Limb (tissue), 2 donors: ENCODE results near the gene RAD51B.

Experiments used
- DNase-seq, 2 donors: peaks; one replicate each; pipeline ENCODE4 v3.0.0-alpha.2; 2016; ENCODE audit errors: extremely low spot score in 2 of 2

The RAD51B gene

DNA sequence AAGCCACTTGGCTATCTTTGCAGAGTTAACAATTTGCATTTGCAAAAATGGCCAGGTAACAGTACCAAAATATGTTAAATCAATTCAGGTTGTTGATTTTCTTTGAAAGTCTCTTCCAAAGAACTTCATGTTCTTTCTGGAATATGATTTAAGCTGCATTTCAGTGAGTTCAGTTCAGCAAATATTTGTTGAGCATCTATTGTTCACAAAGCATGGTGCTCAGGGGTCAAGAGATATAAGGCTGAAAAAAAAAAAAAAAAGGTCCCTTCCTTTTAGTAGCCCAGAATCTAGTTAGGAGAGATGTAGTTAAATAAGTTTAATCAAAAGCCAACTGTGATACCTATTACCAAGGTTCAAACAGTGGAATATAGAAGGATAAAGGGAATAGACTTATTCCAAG lies 656.2 kb downstream of the RAD51B start:
- no peak for DNase-seq

DNA sequence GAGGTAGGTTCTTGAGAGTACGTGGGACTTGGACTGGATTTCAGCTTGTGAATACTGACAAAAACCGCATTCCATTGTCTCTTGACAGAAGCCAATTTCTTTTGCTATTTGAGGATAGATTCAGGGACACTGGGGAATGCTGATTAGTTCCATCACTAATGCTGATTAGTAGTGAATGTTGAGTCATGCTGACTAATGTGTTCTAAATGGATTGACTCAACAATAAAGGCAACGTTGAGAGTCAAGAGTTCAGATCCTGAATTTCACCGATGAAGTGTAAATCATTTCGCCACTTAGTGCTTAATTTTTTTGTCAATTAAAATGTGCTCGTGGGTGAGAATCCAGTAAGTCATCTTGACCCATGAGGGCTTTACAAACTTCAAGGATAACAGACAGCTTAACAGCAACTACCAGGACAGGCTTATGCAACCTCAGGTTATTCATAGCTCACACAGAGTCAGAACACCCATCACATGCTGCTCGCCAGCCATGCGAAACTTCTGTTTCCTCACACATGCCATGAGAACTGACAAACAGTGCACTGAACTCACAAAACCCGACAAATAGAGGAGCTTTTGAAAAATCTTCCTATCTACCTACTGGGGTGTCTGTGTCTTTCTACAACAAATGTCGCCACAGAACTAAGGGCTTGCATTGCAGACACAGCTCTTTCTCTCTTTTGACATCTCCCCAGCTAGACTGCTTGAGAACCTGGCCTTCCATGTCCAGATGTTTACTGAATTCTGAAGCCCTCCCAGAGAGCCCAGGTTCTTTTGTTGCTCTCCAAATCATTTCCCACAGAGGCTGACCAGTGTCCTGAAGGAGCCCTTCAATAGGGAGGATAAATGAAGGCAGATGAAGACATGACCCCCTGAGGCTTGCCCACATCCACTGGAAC lies 656.9 kb downstream of the RAD51B start:
- no peak for DNase-seq

DNA sequence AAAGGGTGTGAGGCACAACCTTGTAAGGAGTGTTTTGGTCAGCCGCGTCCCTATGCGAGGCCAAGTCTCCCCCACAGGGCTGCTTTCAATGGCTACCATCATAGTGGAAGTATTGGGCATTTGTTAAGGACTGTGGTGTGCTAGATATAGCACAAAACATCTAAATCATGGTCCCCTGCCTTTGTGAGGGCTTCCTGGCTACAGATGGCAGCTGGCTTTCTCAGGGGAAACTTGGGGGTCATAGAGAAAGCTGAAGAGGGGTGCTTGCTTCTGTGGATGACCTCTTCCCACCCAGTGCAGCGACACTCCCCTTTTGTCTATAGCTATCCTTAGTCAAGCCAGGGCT lies 657.5 kb downstream of the RAD51B start:
- no peak for DNase-seq

DNA sequence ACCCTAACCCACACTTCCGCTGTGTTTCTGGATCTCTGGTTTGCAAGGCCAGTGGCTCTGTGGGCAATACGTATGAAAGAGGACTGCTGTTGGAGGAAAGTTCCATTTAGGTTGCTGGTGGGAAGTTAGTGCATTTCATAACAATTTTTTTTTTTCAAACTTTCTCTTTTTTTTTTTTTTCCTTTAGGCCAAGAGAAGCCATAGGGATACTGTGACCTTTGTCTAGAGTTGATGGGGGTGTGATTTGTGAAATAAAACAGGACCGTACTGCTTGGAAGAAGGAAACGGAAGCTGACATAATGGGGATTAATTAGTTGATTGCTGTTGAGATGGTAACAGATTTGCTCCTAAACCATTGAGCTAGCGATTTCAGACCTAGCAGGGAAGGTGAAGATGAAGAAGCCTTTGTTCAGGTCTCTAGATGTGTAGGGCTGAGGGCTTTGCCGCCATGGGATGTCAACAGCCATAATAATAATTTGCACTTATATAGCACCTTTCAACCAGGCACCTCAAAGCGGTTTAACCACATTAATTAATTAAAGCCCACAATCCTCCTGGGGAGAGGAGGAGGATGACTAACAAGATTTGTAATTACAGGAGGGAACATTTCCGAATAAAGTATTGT lies 658.0 kb downstream of the RAD51B start:
- no peak for DNase-seq

DNA sequence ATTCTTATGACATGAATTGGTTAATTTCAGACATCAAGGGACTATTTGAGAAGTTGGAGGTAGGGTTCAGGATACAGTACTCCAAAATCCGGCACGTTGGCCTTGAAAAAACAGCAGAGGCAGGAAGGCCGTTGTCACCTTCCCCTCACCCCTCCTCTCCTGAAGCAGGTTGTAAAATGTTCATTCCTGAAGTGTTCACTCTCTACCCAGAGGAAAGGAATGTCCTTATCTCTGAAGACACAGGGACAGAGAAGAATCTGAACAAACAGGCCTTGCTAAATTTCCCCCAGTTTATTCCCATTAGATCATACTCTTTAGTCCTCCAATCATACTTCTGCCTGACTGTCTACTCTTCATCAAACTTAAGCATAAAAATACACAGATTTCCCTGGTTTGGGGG lies 659.7 kb downstream of the RAD51B start:
- no peak for DNase-seq

DNA sequence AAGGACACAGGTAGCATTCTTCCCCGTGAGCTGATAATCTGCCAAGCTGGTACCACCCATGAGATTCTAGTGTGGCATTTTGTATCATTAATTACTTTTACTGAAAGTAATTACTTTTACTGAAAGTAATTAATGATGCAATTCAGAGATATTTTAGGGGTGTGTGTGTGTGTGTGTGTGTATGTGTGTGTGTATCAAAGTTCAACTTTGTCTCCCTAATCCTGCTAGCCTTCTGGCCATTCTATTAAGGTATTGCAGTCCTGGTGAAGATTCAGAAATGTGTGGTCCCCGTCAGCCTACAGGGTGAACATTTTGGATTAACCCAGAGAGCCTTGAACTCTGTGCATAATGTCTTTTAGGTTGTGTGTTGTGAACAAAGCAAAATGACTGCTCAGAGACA lies 662.4 kb downstream of the RAD51B start:
- no peak for DNase-seq

DNA sequence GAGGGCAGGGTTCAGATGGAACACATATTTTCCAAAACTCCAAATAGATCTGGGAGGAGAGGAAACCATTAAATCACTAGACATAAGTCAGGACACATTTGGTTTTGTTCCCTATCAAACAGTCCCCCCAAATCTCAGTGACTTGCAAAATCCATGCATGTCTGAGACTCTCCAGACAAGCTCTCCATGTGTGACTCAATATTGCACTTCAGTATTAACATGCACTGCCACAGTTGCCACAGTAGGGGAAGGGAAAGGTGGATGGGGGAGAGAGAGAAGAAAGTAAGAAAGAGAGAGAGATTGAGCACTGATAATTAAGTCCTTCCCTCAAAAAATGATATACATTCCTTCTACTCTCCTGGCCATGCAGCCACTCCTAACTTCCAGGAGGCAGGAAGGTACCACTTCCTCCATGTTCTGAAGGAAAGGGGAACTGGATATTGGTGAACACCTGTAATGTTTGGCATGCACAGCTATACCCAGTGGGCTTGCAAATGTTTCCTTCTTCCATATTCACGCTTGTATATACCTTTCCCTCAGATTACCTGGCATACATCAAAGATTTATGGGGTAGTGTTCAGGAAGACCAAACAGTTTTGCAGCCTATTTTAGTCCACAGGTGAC lies 663.3 kb downstream of the RAD51B start:
- DNase-seq, result no peak

DNA sequence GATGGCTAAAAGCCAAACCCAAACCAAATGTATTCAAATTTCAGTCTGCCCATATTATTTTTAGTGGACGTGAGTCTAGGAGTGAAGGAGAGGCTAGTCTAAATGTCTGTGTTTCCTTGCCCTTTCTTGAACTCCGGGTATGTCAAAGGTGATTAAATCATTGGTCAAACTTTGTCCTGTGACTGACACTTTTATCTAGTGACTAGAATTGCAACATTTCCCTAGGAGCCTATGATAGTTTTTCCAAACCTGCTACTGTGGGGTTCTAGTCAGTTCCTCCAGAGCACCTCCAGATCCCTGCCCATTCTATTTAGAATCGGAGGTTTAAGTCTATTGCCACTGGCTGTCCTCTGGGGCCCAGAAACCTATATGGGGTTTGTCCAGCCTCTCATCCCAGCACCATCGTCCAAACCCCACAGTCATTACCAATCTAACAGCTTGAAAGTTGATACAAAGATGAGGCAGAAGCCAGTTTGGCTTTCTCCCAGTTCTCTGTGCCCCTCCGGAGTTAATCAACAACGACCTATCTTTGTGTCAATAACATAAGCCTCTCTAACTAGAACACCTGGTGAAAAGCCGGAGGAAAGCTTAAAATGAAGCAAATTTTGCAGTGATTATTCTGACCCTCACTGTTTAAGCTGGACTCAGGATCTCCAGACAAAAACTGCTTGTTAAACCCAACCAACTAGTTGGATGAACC lies 666.6 kb downstream of the RAD51B start:
- no peak for DNase-seq

DNA sequence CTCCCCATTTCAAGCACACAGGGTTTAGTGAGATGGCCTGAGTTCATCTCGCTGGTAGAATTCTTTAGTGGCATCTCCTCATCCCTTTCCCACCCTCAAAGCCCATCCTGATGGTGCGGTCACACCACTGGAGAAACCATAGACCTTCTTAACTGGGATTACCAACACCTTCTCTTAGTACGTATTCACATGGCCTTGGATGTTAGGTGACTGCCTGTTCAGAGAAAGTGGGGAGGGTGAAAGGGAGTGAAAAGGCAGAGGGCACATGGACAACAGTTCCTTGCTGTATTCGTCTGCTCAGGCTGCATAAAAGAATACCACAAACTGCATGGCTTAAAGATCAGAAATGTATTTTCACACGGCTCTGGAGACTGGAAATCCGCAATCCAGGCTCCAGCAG lies 667.2 kb downstream of the RAD51B start:
- DNase-seq, result no peak

DNA sequence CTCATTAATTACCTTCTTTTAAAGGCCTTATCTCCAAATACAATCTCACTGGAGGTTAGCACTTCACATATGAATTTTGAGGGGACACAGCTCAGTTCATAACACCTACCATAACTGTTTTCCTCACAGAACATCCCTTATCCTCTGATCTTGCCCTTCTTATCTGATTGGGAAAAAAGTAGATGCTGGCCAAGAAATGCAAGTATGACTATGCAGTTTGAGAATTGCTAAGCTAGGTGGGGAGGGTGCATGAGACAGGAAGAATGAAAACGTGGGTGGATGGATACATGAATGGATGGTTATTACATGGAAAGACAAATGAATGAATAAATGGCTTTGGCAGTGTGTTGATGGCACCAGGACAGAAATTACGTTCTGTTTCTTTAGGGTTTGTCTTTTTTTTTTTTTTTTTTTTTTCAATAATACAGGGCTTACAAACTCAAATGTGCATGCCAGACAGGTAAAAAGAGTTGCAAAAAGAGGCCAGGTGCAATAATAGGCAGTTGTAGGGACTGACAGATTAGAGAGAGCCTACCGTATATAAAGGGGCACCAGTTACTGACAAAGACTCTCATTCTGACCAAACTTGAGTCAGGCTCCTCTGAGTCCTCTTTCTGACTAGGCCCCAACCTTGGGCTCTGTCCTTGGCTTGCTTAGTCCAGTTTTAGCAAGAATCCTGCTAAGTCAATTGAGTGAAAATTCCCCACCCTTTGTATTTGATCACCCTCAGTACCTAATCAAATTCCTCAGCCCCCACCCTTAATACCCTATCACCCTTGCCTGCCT lies 668.4 kb downstream of the RAD51B start:
- DNase-seq, result no peak

DNA sequence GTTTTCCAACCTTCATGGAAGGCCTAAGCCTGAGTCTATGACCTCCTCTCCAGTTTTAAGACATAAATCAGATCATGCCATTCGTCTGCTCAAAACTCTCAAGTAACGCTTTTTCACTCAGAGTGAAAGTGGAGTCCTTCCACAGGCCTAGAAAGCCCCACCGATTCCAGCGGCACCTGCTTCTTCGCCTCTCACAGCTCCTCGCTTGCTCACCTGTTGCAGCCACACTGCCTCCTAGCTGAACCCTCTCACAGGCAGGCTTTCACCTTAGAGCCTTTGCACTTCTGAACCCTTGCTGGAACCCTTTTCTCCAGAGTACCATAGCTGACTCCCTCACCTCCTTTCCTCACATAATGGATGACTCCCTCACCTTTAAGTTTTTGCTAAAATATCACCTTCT lies 672.2 kb downstream of the RAD51B start:
- no peak for DNase-seq

DNA sequence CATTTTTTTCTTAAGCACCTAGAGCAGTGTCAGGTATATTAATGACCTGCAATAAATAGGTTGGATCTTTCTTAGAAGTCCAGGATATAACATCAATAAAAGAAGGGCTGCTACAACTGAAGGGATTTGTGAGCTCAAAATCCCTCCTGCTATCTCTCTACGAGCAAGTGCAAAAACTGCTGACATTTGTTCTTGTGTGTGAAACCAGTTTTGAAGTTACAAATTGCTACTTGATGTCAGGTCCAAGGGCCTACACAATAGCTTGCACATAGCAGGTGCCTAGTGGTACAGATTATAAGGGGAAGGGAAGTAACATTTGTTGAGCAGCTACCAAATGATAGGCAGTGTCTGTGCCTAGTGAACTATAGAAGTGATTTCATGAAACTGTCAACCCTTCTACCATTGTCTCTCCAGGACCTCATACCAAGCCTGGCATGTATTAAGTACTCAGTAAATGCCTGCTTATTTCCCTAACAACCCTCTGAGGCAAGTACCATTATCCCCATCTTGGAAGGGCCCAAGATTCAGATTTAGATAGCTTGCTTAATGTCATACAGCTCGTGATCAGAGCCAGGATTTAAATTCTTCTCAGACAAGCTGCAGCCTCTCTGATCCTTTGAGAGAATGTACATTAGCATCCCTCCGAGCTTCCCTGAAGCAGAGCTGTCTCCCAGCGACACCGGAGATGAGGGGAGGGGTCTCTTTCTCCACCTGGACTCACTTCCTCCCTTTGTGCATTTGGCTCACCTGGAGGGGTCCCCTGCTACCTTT lies 673.0 kb downstream of the RAD51B start:
- no peak for DNase-seq

DNA sequence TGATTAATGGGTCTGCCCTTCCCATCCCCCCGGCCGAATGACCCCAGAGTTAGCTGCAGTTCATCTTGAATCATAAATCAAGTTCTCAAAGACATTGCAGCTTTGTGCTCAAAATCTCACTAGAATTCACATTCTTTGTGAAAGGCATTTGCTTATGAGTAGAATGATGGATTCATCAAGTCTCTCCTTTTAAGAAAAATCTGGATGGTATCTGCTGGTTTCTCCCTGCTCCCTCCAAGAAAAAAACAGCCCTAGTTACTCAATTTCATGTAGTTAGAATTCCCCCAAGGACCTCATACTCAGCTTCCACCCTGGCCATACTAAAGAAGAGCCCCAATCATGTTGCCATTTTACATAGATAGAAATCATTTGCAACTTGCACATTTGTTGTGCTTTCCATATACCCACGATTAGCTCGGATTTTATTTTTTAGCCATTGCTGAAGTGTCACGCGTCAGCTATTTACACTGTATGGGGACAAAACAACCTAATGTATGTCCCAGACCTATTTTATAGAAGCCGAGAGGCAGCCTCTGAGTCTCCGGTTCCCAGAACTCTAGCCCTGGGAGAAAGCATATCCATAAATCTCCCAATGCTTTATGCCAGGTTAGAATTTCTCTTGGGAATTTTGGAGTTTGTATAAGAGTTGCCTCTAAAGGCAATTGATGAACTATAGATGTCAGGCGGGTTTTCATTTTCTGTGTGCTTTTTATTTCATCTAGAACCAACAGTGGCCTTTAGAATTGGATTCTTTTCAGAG lies 673.8 kb downstream of the RAD51B start:
- no peak for DNase-seq

DNA sequence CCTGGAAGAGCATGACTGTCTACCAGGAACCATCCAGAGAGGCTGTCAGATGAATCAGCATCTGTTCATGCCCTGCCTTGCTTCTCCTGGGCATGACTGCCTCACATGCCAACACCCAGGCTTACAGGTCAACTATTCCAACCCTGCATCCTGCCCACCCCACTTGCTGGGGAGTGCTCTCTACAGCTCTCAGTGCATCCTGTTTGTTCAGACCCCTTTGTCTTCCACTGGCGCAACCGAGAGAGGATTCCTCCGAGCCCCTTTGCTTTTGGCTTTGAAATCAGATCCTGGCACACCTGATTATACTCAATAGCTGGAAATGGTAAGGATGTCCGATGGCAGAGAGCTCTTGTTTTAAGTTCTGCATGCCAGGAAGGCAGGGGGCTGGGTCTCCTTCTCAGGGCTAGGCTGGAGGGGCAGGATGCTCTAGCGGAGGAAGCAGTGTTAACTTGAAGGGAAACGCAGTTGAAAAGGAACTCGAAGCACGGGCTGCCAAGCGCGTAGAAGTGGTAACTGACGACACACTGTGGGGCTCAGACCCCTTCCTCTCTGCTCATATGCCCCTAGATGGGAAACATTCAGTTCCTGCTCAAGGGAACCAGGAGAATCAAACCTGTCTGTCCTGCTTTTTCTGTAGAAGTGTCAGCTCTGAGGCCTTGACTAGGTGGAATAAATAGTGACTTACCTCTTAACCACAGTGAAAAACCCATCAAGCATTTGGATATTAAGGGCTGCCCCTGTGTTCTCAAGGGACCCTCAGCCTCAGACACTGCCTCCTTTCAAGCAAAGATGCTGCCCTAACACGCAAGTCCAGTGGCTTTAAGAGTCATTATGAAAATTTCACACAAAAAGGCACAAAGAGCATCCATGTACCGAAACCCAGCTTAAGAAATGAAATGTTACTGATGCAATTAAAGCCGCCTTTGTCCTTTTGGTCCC lies 675.8 kb downstream of the RAD51B start:
- no peak for DNase-seq

DNA sequence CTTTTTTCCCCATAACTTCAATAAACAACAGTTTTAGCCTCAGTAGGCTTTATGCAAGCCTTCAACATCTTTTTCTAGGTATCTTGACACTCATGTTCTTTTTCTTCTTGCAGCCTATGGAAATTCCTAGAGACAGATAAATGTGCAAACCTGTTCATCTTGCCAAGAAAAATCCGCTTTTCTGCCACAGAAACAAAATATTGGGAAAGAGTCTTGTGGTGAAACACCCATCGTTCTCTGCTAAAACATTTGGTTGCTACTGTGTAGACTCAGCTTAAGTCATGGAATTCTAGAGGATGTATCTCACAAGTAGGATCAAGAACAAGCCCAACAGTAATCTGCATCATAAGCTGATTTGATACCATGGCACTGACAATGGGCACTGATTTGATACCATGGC lies 677.4 kb downstream of the RAD51B start:
- no peak for DNase-seq

DNA sequence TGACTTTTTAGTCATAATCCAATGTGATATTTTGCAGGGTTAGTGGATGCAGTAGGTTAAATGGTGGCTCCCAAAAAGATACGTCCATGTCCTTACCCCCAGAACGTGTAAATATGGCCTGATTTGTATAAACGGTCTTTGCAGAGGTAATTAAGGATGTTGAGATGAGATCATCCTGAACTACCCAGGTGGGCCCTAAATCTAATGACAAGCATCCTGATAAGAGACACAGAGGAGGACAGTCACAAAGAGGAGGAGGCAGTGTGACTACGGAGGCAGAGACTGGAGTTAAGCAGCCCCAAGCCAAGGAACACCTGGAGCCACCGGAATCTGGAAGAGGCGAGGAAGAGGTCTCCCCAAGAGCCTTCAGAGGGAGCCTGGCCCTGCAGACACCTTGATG lies 679.9 kb downstream of the RAD51B start:
- no peak for DNase-seq

DNA sequence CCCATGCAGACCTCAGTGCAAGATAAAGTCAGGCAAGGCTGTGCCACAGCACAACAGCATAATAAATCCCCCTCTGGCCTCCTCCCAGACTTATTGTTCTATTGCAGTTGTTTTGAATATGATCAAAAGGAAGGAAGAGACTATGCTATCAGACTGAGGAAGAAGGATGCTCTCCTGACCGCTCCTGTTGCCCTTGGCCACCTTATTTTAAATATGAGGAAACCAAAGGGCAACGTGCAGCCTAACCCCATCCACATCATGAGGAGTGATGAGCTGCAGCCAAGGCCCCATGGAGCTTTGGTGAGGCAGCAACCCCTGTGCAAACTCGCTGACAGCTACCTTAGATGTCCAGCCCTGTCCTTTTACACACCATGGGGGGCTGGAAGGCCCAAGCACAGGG lies 681.6 kb downstream of the RAD51B start:
- no peak for DNase-seq

DNA sequence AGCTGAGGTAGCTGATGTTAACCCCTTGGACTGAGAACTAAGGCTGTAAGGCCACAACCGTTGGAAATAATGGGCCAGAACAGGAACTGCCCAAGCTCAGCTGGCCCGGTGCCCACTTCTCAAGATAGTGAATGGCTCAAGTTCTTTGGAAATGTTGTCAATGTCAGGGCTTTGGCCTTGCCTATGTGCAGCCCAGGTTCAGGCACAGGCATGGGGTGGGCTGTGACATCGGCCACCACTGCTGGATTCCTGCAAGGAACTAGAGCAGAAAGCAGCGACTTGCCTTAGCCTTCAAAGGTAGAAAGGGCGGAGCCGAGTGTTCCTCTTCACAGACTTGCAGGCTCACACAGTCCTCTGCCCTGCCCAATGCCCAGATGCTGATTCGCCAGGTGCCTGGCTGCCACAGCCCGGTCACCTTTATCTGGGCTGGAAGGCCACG lies 682.1 kb downstream of the RAD51B start:
- no peak for DNase-seq

DNA sequence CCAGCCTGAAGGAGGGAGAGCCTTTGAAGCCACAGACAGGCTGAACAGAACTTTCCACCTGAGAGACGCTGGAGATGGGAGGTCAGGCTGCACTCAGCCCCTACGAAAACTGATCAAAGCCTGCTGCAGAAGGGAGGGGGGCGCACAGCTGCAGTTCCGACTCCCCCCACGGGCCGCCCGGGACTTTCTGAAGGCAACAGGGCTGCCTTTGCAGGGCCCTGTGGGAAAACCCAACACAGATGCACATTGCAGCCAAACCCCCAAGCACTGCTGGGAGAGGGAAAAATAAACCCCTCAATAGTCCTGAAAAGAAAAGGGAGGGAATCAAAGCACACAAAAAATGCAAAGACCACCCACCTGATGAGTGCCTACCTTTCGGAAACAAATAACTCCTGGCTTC lies 682.7 kb downstream of the RAD51B start:
- DNase-seq, result no peak
